ENCODE data around the gene DCTN3.

Gene DCTN3

GRCh38 chr9:34591248-34591916 lies 28.9 kb downstream of the DCTN3 start:
- peak; percentile 42 to 56 for DNase-seq (ENCODE audit: low read depth in 2 of 2, low spot score in 1 of 2)

GRCh38 chr9:34590381-34591247 lies 29.7 kb downstream of the DCTN3 start:
- no peak for DNase-seq (ENCODE audit: low read depth in 2 of 2, low spot score in 1 of 2)

- DNase-seq (ENCODE audit: low read depth in 2 of 2, low spot score in 1 of 2), result no peak
Measured at GRCh38 chr9:34589636-34590380, 30.5 kb downstream of the DCTN3 start, which contains the start of gene CNTFR. Gene CNTFR (minus strand): TSS chr9:34589724. CDS start chr9:34568981, 20,743 bp downstream.

- no peak for DNase-seq (ENCODE audit: low read depth in 2 of 2, low spot score in 1 of 2)
Measured at GRCh38 chr9:34588671-34589635, 31.3 kb downstream of the DCTN3 start.

GRCh38 chr9:34587271-34587670 lies 33.0 kb downstream of the DCTN3 start:
- DNase-seq (ENCODE audit: low read depth in 2 of 2, low spot score in 1 of 2), result no peak

- DNase-seq (ENCODE audit: low read depth in 2 of 2, low spot score in 1 of 2), result no peak
Measured at GRCh38 chr9:34585946-34586669, 34.2 kb downstream of the DCTN3 start.

GRCh38 chr9:34584970-34585369 lies 35.3 kb downstream of the DCTN3 start:
- DNase-seq (ENCODE audit: low read depth in 2 of 2, low spot score in 1 of 2), result no peak

- DNase-seq (ENCODE audit: low read depth in 2 of 2, low spot score in 1 of 2), result no peak
Measured at GRCh38 chr9:34582787-34583186, 37.5 kb downstream of the DCTN3 start.

GRCh38 chr9:34581318-34581717 lies 39.0 kb downstream of the DCTN3 start:
- no peak for DNase-seq (ENCODE audit: low read depth in 2 of 2, low spot score in 1 of 2)

- DNase-seq (ENCODE audit: low read depth in 2 of 2, low spot score in 1 of 2), result no peak
Measured at GRCh38 chr9:34580358-34580757, 39.9 kb downstream of the DCTN3 start.

- DNase-seq (ENCODE audit: low read depth in 2 of 2, low spot score in 1 of 2), result no peak
Measured at GRCh38 chr9:34579808-34580163, 40.5 kb downstream of the DCTN3 start.

- DNase-seq (ENCODE audit: low read depth in 2 of 2, low spot score in 1 of 2), result no peak
Measured at GRCh38 chr9:34579104-34579807, 41.0 kb downstream of the DCTN3 start.

GRCh38 chr9:34578241-34579103 lies 41.8 kb downstream of the DCTN3 start:
- no peak for DNase-seq (ENCODE audit: low read depth in 2 of 2, low spot score in 1 of 2)

GRCh38 chr9:34577400-34578240 lies 42.7 kb downstream of the DCTN3 start:
- no peak for DNase-seq (ENCODE audit: low read depth in 2 of 2, low spot score in 1 of 2)

- no peak for DNase-seq (ENCODE audit: low read depth in 2 of 2, low spot score in 1 of 2)
Measured at GRCh38 chr9:34576597-34577399, 43.5 kb downstream of the DCTN3 start.

GRCh38 chr9:34575862-34576596 lies 44.3 kb downstream of the DCTN3 start:
- DNase-seq (ENCODE audit: low read depth in 2 of 2, low spot score in 1 of 2), result no peak
